ENCODE data around the gene RANGAP1. TPM values are rescaled to one million over a fixed set of nuclear protein-coding genes. Genes with fewer than 3 reads are reported as not detected.

The RANGAP1 gene
- total and polyA plus RNA-seq, 2 of the 4 experiments (the other 2 are of a cell fraction), result 71.2 to 148 TPM

- Histone ChIP-seq H3K4ac (ENCODE audit: low read depth, low read length) (no peak overlapping the region), H2AK9ac (replicated peaks; ENCODE audit: low read depth, low read length, poor library complexity) (peak overlapping the region; percentile 82), H3K9me3 (ENCODE audit: control insufficient read depth, insufficient read depth, low read length) (no peaks in the 10 kb centered on the region), H3K36me3 (ENCODE audit: control insufficient read depth, insufficient read depth, low read length) (peaks cover 67% of the 10 kb centered on the region), H2AFZ (replicated peaks; ENCODE audit: low read length, poor library complexity) (no peak overlapping the region), H2BK120ac (ENCODE audit: low read depth, low read length) (no peak overlapping the region), H3K9me1 (ENCODE audit: insufficient read depth, low read length) (peaks cover 12% of the 10 kb centered on the region), H3K9ac (ENCODE audit: low read depth, low read length) (no peak overlapping the region), H4K5ac (ENCODE audit: low read depth, low read length) (no peak overlapping the region), H2BK5ac (ENCODE audit: low read depth, low read length, poor library complexity, severe bottlenecking) (no peak overlapping the region), H3K56ac (ENCODE audit: extremely low read depth, insufficient read depth, low read length) (no peak overlapping the region), H3K23ac (ENCODE audit: low read depth, low read length) (no peak overlapping the region), H3K27me3 (ENCODE audit: control insufficient read depth, insufficient read depth, low read length) (no peaks in the 10 kb centered on the region), H3K4me2 (ENCODE audit: low read depth, low read length) (no peak overlapping the region), H4K8ac (ENCODE audit: low read depth in 2 of 2, low read length in 2 of 2) (no peak overlapping the region), H2BK20ac (ENCODE audit: low read depth, low read length) (0 out of 2 replicates have a peak overlapping the region, but pooled peaks have one; percentile 36), H3K4me1 (ENCODE audit: control insufficient read depth, insufficient read depth, low read length) (no peaks in the 10 kb centered on the region), H3K14ac (replicated peaks; ENCODE audit: low read depth, low read length) (no peak overlapping the region), H2BK15ac (ENCODE audit: low read depth, low read length) (no peak overlapping the region), H3K4me3 (ENCODE audit: insufficient read depth, low read depth, low read length) (no peak overlapping the region), H2AK5ac (ENCODE audit: low read depth, low read length) (no peak overlapping the region), H4K91ac (ENCODE audit: insufficient read depth, low read depth, low read length) (no peak overlapping the region), H3K27ac (ENCODE audit: insufficient read depth, low read length) (no peak overlapping the region), H3K79me1 (ENCODE audit: low read depth in 1 of 2, low read length in 2 of 2) (peaks cover 44 to 67% of the 10 kb centered on the region in 2 experiments), H4K20me1 (ENCODE audit: insufficient read depth, low read length) (peaks cover 17% of the 10 kb centered on the region), H3K18ac (ENCODE audit: low read depth, low read length) (no peak overlapping the region)
- ATAC-seq (ENCODE audit: low read depth), result no peak
- in situ Hi-C loops (cut with MboI; ENCODE audit: low sequenced_read_pairs) (no loop called here), intact Hi-C loops (cut with micrococcal nuclease) (no loop called here), dilution Hi-C loops (cut with HindIII; ENCODE audit: low sequenced_read_pairs, unreplicated experiment) (no loop called here)
- ChIA-PET CTCF (no interaction called here), POLR2A (ENCODE audit: unreplicated experiment) (no interaction called here)
- BruUV-seq (replicated peaks), result no TSS peak
- TF ChIP-seq RAD21 (IDR thresholded peaks at IDR 0.05; ENCODE audit: low read length) (no peak), USF2 (IDR thresholded peaks at IDR 0.05; ENCODE audit: low read depth, low read length) (no peak), MAFK (IDR thresholded peaks at IDR 0.05; ENCODE audit: low read depth, low read length) (no peak), POLR2A (IDR thresholded peaks at IDR 0.05; ENCODE audit: low read depth, low read length) (no peak), BHLHE40 (IDR thresholded peaks at IDR 0.05; ENCODE audit: low read depth, low read length) (no peak), SMC3 (IDR thresholded peaks at IDR 0.05; ENCODE audit: low read depth, low read length) (no peak), CHD1 (IDR thresholded peaks at IDR 0.05; ENCODE audit: low read depth, low read length) (no peak), CTCF (conservative IDR thresholded peaks at IDR 0.05; ENCODE audit: low read depth, low read length) (no peak), RFX5 (IDR thresholded peaks at IDR 0.05; ENCODE audit: low read depth, low read length) (no peak)
- WGBS, 2 experiments (ENCODE audit: extremely low coverage in 2 of 2, insufficient read length in 1 of 2), result 98% methylated on average over 6 of the region's 7 CpGs; no CpG with 5 or more reads in 1 of the 2 experiments
- no peak for DNase-seq
Observed at GRCh38 chr22:41273128-41273527, 12.9 kb downstream of the RANGAP1 start.
